ENCODE results near the gene IP6K3. TPM values are rescaled to one million over a fixed set of nuclear protein-coding genes. Genes with fewer than 3 reads are reported as not detected.

The IP6K3 gene
- total and polyA plus RNA-seq, 2 donors, result 0.28 to 6.6 TPM

GRCh38 chr6:33765368-33765767, 18.7 kb upstream of the IP6K3 start:
- 96% methylated on average over 9 of the region's 9 CpGs for WGBS
- no peaks in the 10 kb centered on the region for H3K36me3 ChIP-seq (ENCODE audit: control insufficient read depth in 2 of 2, insufficient read depth in 2 of 2, low read length in 1 of 2)
- H3K27me3 ChIP-seq (ENCODE audit: control insufficient read depth in 2 of 2, insufficient read depth in 1 of 2, low read length in 1 of 2), result peaks cover 0 to 15% of the 10 kb centered on the region in 2 donors
- no peak for DNase-seq (ENCODE audit: low read depth in 6 of 9, low spot score in 9 of 9)
- no peaks in the 10 kb centered on the region for H3K9me3 ChIP-seq (ENCODE audit: control insufficient read depth in 2 of 2, insufficient read depth in 1 of 2, low read length in 1 of 2)
- H3K27ac ChIP-seq (ENCODE audit: low read depth in 1 of 2, low read length in 1 of 2), result no peak overlapping the region
- H3K4me3 ChIP-seq (ENCODE audit: low read length in 2 of 2), result no peak overlapping the region
- H3K4me1 ChIP-seq (ENCODE audit: control insufficient read depth in 2 of 2, insufficient read depth in 2 of 2, low read length in 2 of 2), result peaks cover 0 to 11% of the 10 kb centered on the region in 2 donors

- no peaks in the 10 kb centered on the region for H3K9me3 ChIP-seq (ENCODE audit: control insufficient read depth in 2 of 2, insufficient read depth in 1 of 2, low read length in 1 of 2)
- WGBS, result 90% methylated on average over 2 of the region's 2 CpGs
- H3K4me3 ChIP-seq (ENCODE audit: low read length in 2 of 2), result no peak overlapping the region
- no peaks in the 10 kb centered on the region for H3K36me3 ChIP-seq (ENCODE audit: control insufficient read depth in 2 of 2, insufficient read depth in 2 of 2, low read length in 1 of 2)
- H3K27ac ChIP-seq (ENCODE audit: low read depth in 1 of 2, low read length in 1 of 2), result no peak overlapping the region
- no peak for DNase-seq (ENCODE audit: low read depth in 6 of 9, low spot score in 9 of 9)
- peaks cover 0 to 6% of the 10 kb centered on the region in 2 donors for H3K27me3 ChIP-seq (ENCODE audit: control insufficient read depth in 2 of 2, insufficient read depth in 1 of 2, low read length in 1 of 2)
- H3K4me1 ChIP-seq (ENCODE audit: control insufficient read depth in 2 of 2, insufficient read depth in 2 of 2, low read length in 2 of 2), result peaks cover 0 to 5% of the 10 kb centered on the region in 2 donors
Measured at GRCh38 chr6:33764036-33764435, 17.3 kb upstream of the IP6K3 start.

- 76% methylated on average over 6 of the region's 6 CpGs for WGBS
- peaks cover 0 to 3% of the 10 kb centered on the region in 2 donors for H3K4me1 ChIP-seq (ENCODE audit: control insufficient read depth in 2 of 2, insufficient read depth in 2 of 2, low read length in 2 of 2)
Measured at GRCh38 chr6:33763483-33763882, 16.8 kb upstream of the IP6K3 start.

GRCh38 chr6:33762713-33763112, 16.0 kb upstream of the IP6K3 start:
- H3K4me3 ChIP-seq (ENCODE audit: low read length in 2 of 2), result no peak overlapping the region
- DNase-seq (ENCODE audit: low read depth in 6 of 9, low spot score in 9 of 9), result no peak
- peaks cover 0 to 6% of the 10 kb centered on the region in 2 donors for H3K27me3 ChIP-seq (ENCODE audit: control insufficient read depth in 2 of 2, insufficient read depth in 1 of 2, low read length in 1 of 2)
- peaks cover 0 to 3% of the 10 kb centered on the region in 2 donors for H3K4me1 ChIP-seq (ENCODE audit: control insufficient read depth in 2 of 2, insufficient read depth in 2 of 2, low read length in 2 of 2)
- H3K27ac ChIP-seq (ENCODE audit: low read depth in 1 of 2, low read length in 1 of 2), result no peak overlapping the region
- WGBS, result 97% methylated on average over 4 of the region's 4 CpGs
- no peaks in the 10 kb centered on the region for H3K36me3 ChIP-seq (ENCODE audit: control insufficient read depth in 2 of 2, insufficient read depth in 2 of 2, low read length in 1 of 2)
- no peaks in the 10 kb centered on the region for H3K9me3 ChIP-seq (ENCODE audit: control insufficient read depth in 2 of 2, insufficient read depth in 1 of 2, low read length in 1 of 2)

More at GRCh38 chr6:33763483-33763882, 16.8 kb upstream of the IP6K3 start:
- Histone ChIP-seq H3K27ac (ENCODE audit: low read depth in 1 of 2, low read length in 1 of 2) (no peak overlapping the region), H3K36me3 (ENCODE audit: control insufficient read depth in 2 of 2, insufficient read depth in 2 of 2, low read length in 1 of 2) (no peaks in the 10 kb centered on the region), H3K9me3 (ENCODE audit: control insufficient read depth in 2 of 2, insufficient read depth in 1 of 2, low read length in 1 of 2) (no peaks in the 10 kb centered on the region), H3K4me3 (ENCODE audit: low read length in 2 of 2) (no peak overlapping the region), H3K27me3 (ENCODE audit: control insufficient read depth in 2 of 2, insufficient read depth in 1 of 2, low read length in 1 of 2) (peaks cover 0 to 6% of the 10 kb centered on the region in 2 donors)
- DNase-seq (ENCODE audit: low read depth in 6 of 9, low spot score in 9 of 9), result no peak

- Histone ChIP-seq H3K27ac (ENCODE audit: low read depth in 1 of 2, low read length in 1 of 2) (no peak overlapping the region), H3K36me3 (ENCODE audit: control insufficient read depth in 2 of 2, insufficient read depth in 2 of 2, low read length in 1 of 2) (no peaks in the 10 kb centered on the region), H3K4me1 (ENCODE audit: control insufficient read depth in 2 of 2, insufficient read depth in 2 of 2, low read length in 2 of 2) (peaks cover 0 to 3% of the 10 kb centered on the region in 2 donors), H3K27me3 (ENCODE audit: control insufficient read depth in 2 of 2, insufficient read depth in 1 of 2, low read length in 1 of 2) (peaks cover 0 to 4% of the 10 kb centered on the region in 2 donors), H3K4me3 (ENCODE audit: low read length in 2 of 2) (no peak overlapping the region), H3K9me3 (ENCODE audit: control insufficient read depth in 2 of 2, insufficient read depth in 1 of 2, low read length in 1 of 2) (no peaks in the 10 kb centered on the region)
- WGBS, result 81% methylated on average over 7 of the region's 7 CpGs
- peak in 4 of 9 donors; percentile 17 to 33 (median 28) for DNase-seq (ENCODE audit: low read depth in 6 of 9, low spot score in 9 of 9)
Measured at GRCh38 chr6:33761922-33762629, 15.4 kb upstream of the IP6K3 start.

- Histone ChIP-seq H3K27ac (ENCODE audit: low read depth in 1 of 2, low read length in 1 of 2) (no peak overlapping the region), H3K4me1 (ENCODE audit: control insufficient read depth in 2 of 2, insufficient read depth in 2 of 2, low read length in 2 of 2) (peaks cover 0 to 3% of the 10 kb centered on the region in 2 donors), H3K4me3 (ENCODE audit: low read length in 2 of 2) (no peak overlapping the region), H3K27me3 (ENCODE audit: control insufficient read depth in 2 of 2, insufficient read depth in 1 of 2, low read length in 1 of 2) (peaks cover 0 to 4% of the 10 kb centered on the region in 2 donors), H3K9me3 (ENCODE audit: control insufficient read depth in 2 of 2, insufficient read depth in 1 of 2, low read length in 1 of 2) (no peaks in the 10 kb centered on the region), H3K36me3 (ENCODE audit: control insufficient read depth in 2 of 2, insufficient read depth in 2 of 2, low read length in 1 of 2) (no peaks in the 10 kb centered on the region)
- no peak for DNase-seq (ENCODE audit: low read depth in 6 of 9, low spot score in 9 of 9)
- 85% methylated on average over 2 of the region's 2 CpGs for WGBS
Measured at GRCh38 chr6:33761581-33761921, 14.8 kb upstream of the IP6K3 start.

GRCh38 chr6:33759887-33760629, 13.4 kb upstream of the IP6K3 start:
- no peak for DNase-seq (ENCODE audit: low read depth in 6 of 9, low spot score in 9 of 9)
- Histone ChIP-seq H3K27me3 (ENCODE audit: control insufficient read depth in 2 of 2, insufficient read depth in 1 of 2, low read length in 1 of 2) (peaks cover 0 to 4% of the 10 kb centered on the region in 2 donors), H3K4me1 (ENCODE audit: control insufficient read depth in 2 of 2, insufficient read depth in 2 of 2, low read length in 2 of 2) (peaks cover 0 to 3% of the 10 kb centered on the region in 2 donors), H3K9me3 (ENCODE audit: control insufficient read depth in 2 of 2, insufficient read depth in 1 of 2, low read length in 1 of 2) (no peaks in the 10 kb centered on the region), H3K27ac (ENCODE audit: low read depth in 1 of 2, low read length in 1 of 2) (no peak overlapping the region), H3K36me3 (ENCODE audit: control insufficient read depth in 2 of 2, insufficient read depth in 2 of 2, low read length in 1 of 2) (no peaks in the 10 kb centered on the region), H3K4me3 (ENCODE audit: low read length in 2 of 2) (no peak overlapping the region)
- WGBS, result 95% methylated on average over 9 of the region's 9 CpGs

- Histone ChIP-seq H3K36me3 (ENCODE audit: control insufficient read depth in 2 of 2, insufficient read depth in 2 of 2, low read length in 1 of 2) (no peaks in the 10 kb centered on the region), H3K27ac (ENCODE audit: low read depth in 1 of 2, low read length in 1 of 2) (no peak overlapping the region), H3K9me3 (ENCODE audit: control insufficient read depth in 2 of 2, insufficient read depth in 1 of 2, low read length in 1 of 2) (no peaks in the 10 kb centered on the region), H3K4me1 (ENCODE audit: control insufficient read depth in 2 of 2, insufficient read depth in 2 of 2, low read length in 2 of 2) (peaks cover 0 to 3% of the 10 kb centered on the region in 2 donors), H3K4me3 (ENCODE audit: low read length in 2 of 2) (no peak overlapping the region), H3K27me3 (ENCODE audit: control insufficient read depth in 2 of 2, insufficient read depth in 1 of 2, low read length in 1 of 2) (no peaks in the 10 kb centered on the region)
- no peak for DNase-seq (ENCODE audit: low read depth in 6 of 9, low spot score in 9 of 9)
- 88% methylated on average over 7 of the region's 7 CpGs for WGBS
Measured at GRCh38 chr6:33758815-33759216, 12.1 kb upstream of the IP6K3 start.

- DNase-seq (ENCODE audit: low read depth in 6 of 9, low spot score in 9 of 9), result no peak
- H3K4me1 ChIP-seq (ENCODE audit: control insufficient read depth in 2 of 2, insufficient read depth in 2 of 2, low read length in 2 of 2), result peaks cover 0 to 3% of the 10 kb centered on the region in 2 donors
- H3K27me3 ChIP-seq (ENCODE audit: control insufficient read depth in 2 of 2, insufficient read depth in 1 of 2, low read length in 1 of 2), result no peaks in the 10 kb centered on the region
- H3K27ac ChIP-seq (ENCODE audit: low read depth in 1 of 2, low read length in 1 of 2), result no peak overlapping the region
- 90% methylated on average over 10 of the region's 10 CpGs for WGBS
- no peaks in the 10 kb centered on the region for H3K36me3 ChIP-seq (ENCODE audit: control insufficient read depth in 2 of 2, insufficient read depth in 2 of 2, low read length in 1 of 2)
- no peak overlapping the region for H3K4me3 ChIP-seq (ENCODE audit: low read length in 2 of 2)
- no peaks in the 10 kb centered on the region for H3K9me3 ChIP-seq (ENCODE audit: control insufficient read depth in 2 of 2, insufficient read depth in 1 of 2, low read length in 1 of 2)
Measured at GRCh38 chr6:33757906-33758305, 11.2 kb upstream of the IP6K3 start.

Measured in thymus (tissue), 11 donors.